RKO (cell line): ENCODE results near the gene ADAR.
A peak's percentile ranks its signal among the peaks of the same experiment; 100 is the strongest.
"Not testable (repeated sequence)": the region's sequence is repeated elsewhere in the genome, so short reads cannot be mapped to it uniquely, and the experiment has no call there.

ENCODE experiments used
- DNase-seq: peaks from one replicate; pipeline ENCODE4 v3.0.0-alpha.2; 2016; ENCODE audit warnings: low spot score

The ADAR gene

GRCh38 chr1:154607609-154608396 lies at the start of gene ADAR:
ADAR (minus strand) TSS chr1:154608186; CDS start chr1:154608006, 180 bp downstream.
- DNase-seq, result peak; percentile 92

- DNase-seq, result no peak
Observed at GRCh38 chr1:154657556-154657955, 49.6 kb upstream of the ADAR start.

GRCh38 chr1:154652893-154653292 lies 44.9 kb upstream of the ADAR start:
- no peak for DNase-seq

- DNase-seq, result not testable (repeated sequence)
Observed at GRCh38 chr1:154644724-154645123, 36.7 kb upstream of the ADAR start.

- no peak for DNase-seq
Observed at GRCh38 chr1:154641534-154641933, 33.5 kb upstream of the ADAR start.

GRCh38 chr1:154639876-154640275 lies 31.9 kb upstream of the ADAR start:
- DNase-seq, result no peak

- DNase-seq, result no peak
Observed at GRCh38 chr1:154635171-154635570, 27.2 kb upstream of the ADAR start.

GRCh38 chr1:154629675-154630073 lies 21.7 kb upstream of the ADAR start:
- no peak for DNase-seq

GRCh38 chr1:154629061-154629674 lies 21.2 kb upstream of the ADAR start:
- no peak for DNase-seq

GRCh38 chr1:154628121-154628405 lies 20.1 kb upstream of the ADAR start:
- DNase-seq, result no peak

- DNase-seq, result peak; percentile 89
Observed at GRCh38 chr1:154627257-154628120, 19.5 kb upstream of the ADAR start.

GRCh38 chr1:154626456-154627256 lies 18.7 kb upstream of the ADAR start:
- DNase-seq, result no peak

- DNase-seq, result peak; percentile 26
Observed at GRCh38 chr1:154624746-154625643, 17.0 kb upstream of the ADAR start.

- no peak for DNase-seq
Observed at GRCh38 chr1:154623358-154623757, 15.4 kb upstream of the ADAR start.

- no peak for DNase-seq
Observed at GRCh38 chr1:154622503-154623039, 14.6 kb upstream of the ADAR start.

GRCh38 chr1:154621875-154622274 lies 13.9 kb upstream of the ADAR start:
- DNase-seq, result no peak

GRCh38 chr1:154620751-154621150 lies 12.8 kb upstream of the ADAR start:
- DNase-seq, result no peak

GRCh38 chr1:154619181-154619948 lies 11.4 kb upstream of the ADAR start:
- no peak for DNase-seq

GRCh38 chr1:154616659-154617345 lies 8.8 kb upstream of the ADAR start:
- DNase-seq, result no peak
